ENCODE data around the gene GARIN3.

- TF ChIP-seq POLR2AphosphoS5 (IDR thresholded peaks at IDR 0.05; ENCODE audit: low read depth, low read length): no peak
- TF ChIP-seq CTCF (IDR thresholded peaks at IDR 0.05): no peak
- no peak for TF ChIP-seq REST (IDR thresholded peaks at IDR 0.05; ENCODE audit: insufficient read depth in 1 of 2, low read depth in 2 of 2, low read length in 1 of 2)
- no peak for TF ChIP-seq TCF7L2 (IDR thresholded peaks at IDR 0.05; ENCODE audit: low read depth, low read length)
These were observed 9.1 kb upstream of the GARIN3 start for GRCh38 chr5:157175071-157175612.
